WTC11 (cell line): Measurements from ENCODE around the gene THSD4. TPM values are rescaled to one million over a fixed set of nuclear protein-coding genes. Genes with fewer than 3 reads are reported as not detected.

ENCODE experiments used
- ATAC-seq: fragments of 200-7000 bp; cut with Tn5 transposase; 2 replicates; pipeline ENCODE4 v1.10.0; 2021; ENCODE audit warnings: mild to moderate bottlenecking, moderate library complexity
- CTCF ChIA-PET: fragments of 300-600 bp; sonication (Branson Sonifier 250); formaldehyde crosslinking; loops from one replicate; lab custom pipeline; 2021; ENCODE audit warnings: antibody characterized with exemption; lab: Charles Lee
- POLR2A ChIA-PET: fragments of 350-600 bp; sonication (Branson Sonifier 250); formaldehyde crosslinking; loops from one replicate; lab custom pipeline; 2021; ENCODE audit warnings: antibody characterized with exemption; lab: Charles Lee
- DNase-seq: peaks from one replicate; pipeline ENCODE4 v3.0.0; 2021; ENCODE audit warnings: low spot score
- H3K27ac Mint-ChIP-seq: 2 replicates; pipeline ENCODE4 v1.8.0; 2021; ENCODE audit warnings: mixed read lengths
- H3K27me3 Mint-ChIP-seq: 2 replicates; pipeline ENCODE4 v1.8.0; 2021; ENCODE audit warnings: low read depth, mild to moderate bottlenecking, moderate library complexity, mixed read lengths
- H3K36me3 Mint-ChIP-seq: 2 replicates; pipeline ENCODE4 v1.8.0; 2021; ENCODE audit warnings: mixed read lengths
- H3K4me1 Mint-ChIP-seq: 2 replicates; pipeline ENCODE4 v1.8.0; 2022; ENCODE audit warnings: mixed read lengths
- H3K4me3 Mint-ChIP-seq: 2 replicates; pipeline ENCODE4 v1.8.0; 2021; ENCODE audit warnings: mild to moderate bottlenecking, moderate library complexity, mixed read lengths
- H3K9me3 Mint-ChIP-seq: 2 replicates; pipeline ENCODE4 v1.8.0; 2021; ENCODE audit warnings: mixed read lengths
- CBFB ChIP-seq: sonication (generic); formaldehyde crosslinking; IDR thresholded peaks from 2 replicates; pipeline ENCODE4 v1.8.1; 2022; ENCODE audit warnings: mild to moderate bottlenecking, low read depth, missing genetic modification reagents
- ESRRA ChIP-seq: sonication (generic); formaldehyde crosslinking; IDR thresholded peaks from 2 replicates; pipeline ENCODE4 v1.8.1; 2022; ENCODE audit warnings: mild to moderate bottlenecking, missing genetic modification reagents, borderline replicate concordance
- GABPB1 ChIP-seq: sonication (generic); formaldehyde crosslinking; IDR thresholded peaks from 2 replicates; pipeline ENCODE4 v1.8.1; 2023; ENCODE audit warnings: mild to moderate bottlenecking, missing genetic modification reagents
- GTF2I ChIP-seq: fragments of 250-450 bp; sonication (Bioruptor Pico); conservative IDR thresholded peaks from 2 replicates; pipeline ENCODE4 v1.4.0; 2021; ENCODE audit warnings: mild to moderate bottlenecking
- IRF2 ChIP-seq: sonication (generic); formaldehyde crosslinking; IDR thresholded peaks from 2 replicates; pipeline ENCODE4 v1.8.0; 2022; ENCODE audit warnings: low read depth, missing genetic modification reagents, borderline replicate concordance
- MXD4 ChIP-seq: fragments of 250-450 bp; sonication (Bioruptor Pico); IDR thresholded peaks from 2 replicates; pipeline ENCODE4 v1.8.0; 2021; ENCODE audit warnings: mild to moderate bottlenecking, moderate library complexity, borderline replicate concordance
- SP1 ChIP-seq: sonication (generic); formaldehyde crosslinking; conservative IDR thresholded peaks from 2 replicates; pipeline ENCODE4 v1.8.1; 2022; ENCODE audit warnings: missing genetic modification reagents
- ZBTB21 ChIP-seq: sonication (generic); formaldehyde crosslinking; IDR thresholded peaks from 2 replicates; pipeline ENCODE4 v1.8.1; 2023; ENCODE audit warnings: mild to moderate bottlenecking, missing genetic modification reagents, borderline replicate concordance
- ZNF121 ChIP-seq: sonication (generic); formaldehyde crosslinking; IDR thresholded peaks from 2 replicates; pipeline ENCODE4 v1.8.0; 2023; ENCODE audit warnings: missing genetic modification reagents
- ZNF219 ChIP-seq: sonication (generic); formaldehyde crosslinking; IDR thresholded peaks from 2 replicates; pipeline ENCODE4 v1.8.0; 2023; ENCODE audit warnings: missing genetic modification reagents, mild to moderate bottlenecking, borderline replicate concordance
- ZNF232 ChIP-seq: sonication (generic); formaldehyde crosslinking; IDR thresholded peaks from 2 replicates; pipeline ENCODE4 v1.8.0; 2022; ENCODE audit warnings: mild to moderate bottlenecking, missing genetic modification reagents
- ZNF317 ChIP-seq: sonication (generic); formaldehyde crosslinking; IDR thresholded peaks from 2 replicates; pipeline ENCODE4 v1.8.1; 2023; ENCODE audit warnings: low read depth, mild to moderate bottlenecking, moderate library complexity, missing genetic modification reagents, borderline replicate concordance
- total RNA-seq: library from RNA; stranded (reverse); gene quantifications from 3 replicates; pipeline ENCODE4 v1.2.3, GENCODE V29; 2021
- TF ChIP-seq, protein P1 (sequence below): sonication (generic); formaldehyde crosslinking; IDR thresholded peaks from 2 replicates; pipeline ENCODE4 v1.8.0; 2023; ENCODE audit warnings: missing genetic modification reagents, mild to moderate bottlenecking, borderline replicate concordance
- TF ChIP-seq, protein P2 (sequence below): sonication (generic); formaldehyde crosslinking; IDR thresholded peaks from 2 replicates; pipeline ENCODE4 v1.8.0; 2022; ENCODE audit warnings: missing genetic modification reagents
- TF ChIP-seq, protein P3 (sequence below): sonication (generic); formaldehyde crosslinking; IDR thresholded peaks from 2 replicates; pipeline ENCODE4 v1.8.0; 2022; ENCODE audit warnings: mild to moderate bottlenecking, missing genetic modification reagents

The THSD4 gene
- total RNA-seq, 1 experiment from 2014 or later, result 7.8 TPM

DNA sequence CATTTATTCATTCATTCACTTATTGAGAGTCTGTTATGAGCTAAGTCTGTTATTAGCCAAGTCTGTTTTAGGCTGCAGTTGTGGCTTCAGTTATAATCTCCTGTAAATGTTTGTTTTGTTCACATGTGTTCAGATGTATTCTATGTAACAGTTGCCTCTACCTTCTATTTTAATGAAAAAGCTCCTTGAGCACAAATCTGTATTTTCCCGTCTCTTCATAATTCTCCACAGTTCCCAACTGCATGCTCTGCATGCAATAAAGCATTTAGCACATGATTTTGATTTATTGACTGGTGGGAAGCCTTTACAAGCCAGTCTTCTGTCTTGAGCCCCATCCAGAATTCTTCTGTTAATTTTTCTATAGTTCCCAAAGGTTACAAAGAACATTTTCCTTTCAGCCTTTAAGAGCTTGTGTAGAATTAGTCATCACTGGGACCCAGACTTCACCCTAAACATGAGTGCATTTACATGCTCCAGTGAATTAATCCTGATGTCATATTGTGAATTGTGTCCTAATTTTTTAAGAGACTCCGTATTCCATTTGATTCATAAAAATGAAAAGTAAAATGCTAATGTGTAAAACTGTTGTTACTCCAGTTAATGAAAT, 572.7 kb downstream of the THSD4 start (continued):
- TF ChIP-seq ZNF232 (CRISPR knock-in tag) (no peak), ZNF219 (CRISPR knock-in tag) (no peak), GTF2I (no peak), ZNF121 (CRISPR knock-in tag) (no peak), GABPB1 (CRISPR knock-in tag) (no peak)
- TF ChIP-seq, protein P1, sequence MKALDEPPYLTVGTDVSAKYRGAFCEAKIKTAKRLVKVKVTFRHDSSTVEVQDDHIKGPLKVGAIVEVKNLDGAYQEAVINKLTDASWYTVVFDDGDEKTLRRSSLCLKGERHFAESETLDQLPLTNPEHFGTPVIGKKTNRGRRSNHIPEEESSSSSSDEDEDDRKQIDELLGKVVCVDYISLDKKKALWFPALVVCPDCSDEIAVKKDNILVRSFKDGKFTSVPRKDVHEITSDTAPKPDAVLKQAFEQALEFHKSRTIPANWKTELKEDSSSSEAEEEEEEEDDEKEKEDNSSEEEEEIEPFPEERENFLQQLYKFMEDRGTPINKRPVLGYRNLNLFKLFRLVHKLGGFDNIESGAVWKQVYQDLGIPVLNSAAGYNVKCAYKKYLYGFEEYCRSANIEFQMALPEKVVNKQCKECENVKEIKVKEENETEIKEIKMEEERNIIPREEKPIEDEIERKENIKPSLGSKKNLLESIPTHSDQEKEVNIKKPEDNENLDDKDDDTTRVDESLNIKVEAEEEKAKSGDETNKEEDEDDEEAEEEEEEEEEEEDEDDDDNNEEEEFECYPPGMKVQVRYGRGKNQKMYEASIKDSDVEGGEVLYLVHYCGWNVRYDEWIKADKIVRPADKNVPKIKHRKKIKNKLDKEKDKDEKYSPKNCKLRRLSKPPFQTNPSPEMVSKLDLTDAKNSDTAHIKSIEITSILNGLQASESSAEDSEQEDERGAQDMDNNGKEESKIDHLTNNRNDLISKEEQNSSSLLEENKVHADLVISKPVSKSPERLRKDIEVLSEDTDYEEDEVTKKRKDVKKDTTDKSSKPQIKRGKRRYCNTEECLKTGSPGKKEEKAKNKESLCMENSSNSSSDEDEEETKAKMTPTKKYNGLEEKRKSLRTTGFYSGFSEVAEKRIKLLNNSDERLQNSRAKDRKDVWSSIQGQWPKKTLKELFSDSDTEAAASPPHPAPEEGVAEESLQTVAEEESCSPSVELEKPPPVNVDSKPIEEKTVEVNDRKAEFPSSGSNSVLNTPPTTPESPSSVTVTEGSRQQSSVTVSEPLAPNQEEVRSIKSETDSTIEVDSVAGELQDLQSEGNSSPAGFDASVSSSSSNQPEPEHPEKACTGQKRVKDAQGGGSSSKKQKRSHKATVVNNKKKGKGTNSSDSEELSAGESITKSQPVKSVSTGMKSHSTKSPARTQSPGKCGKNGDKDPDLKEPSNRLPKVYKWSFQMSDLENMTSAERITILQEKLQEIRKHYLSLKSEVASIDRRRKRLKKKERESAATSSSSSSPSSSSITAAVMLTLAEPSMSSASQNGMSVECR (CRISPR knock-in tag), result no peak

DNA sequence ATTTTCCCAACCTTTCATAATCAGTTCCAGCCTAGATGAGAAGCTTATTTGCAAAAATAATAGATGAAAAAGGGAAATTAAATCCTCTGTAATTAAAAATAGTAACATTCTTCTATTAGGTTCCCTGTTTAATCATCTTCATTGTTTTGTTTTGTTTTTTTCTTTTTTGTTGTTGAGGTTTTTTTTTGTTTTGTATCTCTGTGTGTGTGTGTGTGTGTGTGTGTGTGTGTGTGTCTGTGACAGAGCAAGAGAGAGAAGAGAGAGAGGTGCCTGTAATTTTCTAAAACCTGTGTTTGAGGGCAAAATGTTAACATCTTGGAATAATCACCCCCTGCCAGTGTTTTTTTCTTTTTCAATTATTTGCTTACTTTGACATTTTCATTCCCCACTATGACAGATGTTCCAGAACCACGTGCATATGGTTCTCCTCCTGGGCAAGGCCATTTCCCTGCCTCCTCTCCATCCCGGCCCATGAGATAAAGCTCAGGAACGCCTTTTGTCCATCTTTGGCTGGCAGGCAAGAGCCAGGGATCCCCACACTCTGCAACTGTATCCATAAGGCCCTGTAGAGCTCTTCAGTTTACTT, 573.3 kb downstream of the THSD4 start:
- H3K36me3 Mint-ChIP-seq, result peaks cover 16% of the 10 kb centered on the region
- TF ChIP-seq IRF2 (CRISPR knock-in tag), result no peak
- TF ChIP-seq, protein P2, sequence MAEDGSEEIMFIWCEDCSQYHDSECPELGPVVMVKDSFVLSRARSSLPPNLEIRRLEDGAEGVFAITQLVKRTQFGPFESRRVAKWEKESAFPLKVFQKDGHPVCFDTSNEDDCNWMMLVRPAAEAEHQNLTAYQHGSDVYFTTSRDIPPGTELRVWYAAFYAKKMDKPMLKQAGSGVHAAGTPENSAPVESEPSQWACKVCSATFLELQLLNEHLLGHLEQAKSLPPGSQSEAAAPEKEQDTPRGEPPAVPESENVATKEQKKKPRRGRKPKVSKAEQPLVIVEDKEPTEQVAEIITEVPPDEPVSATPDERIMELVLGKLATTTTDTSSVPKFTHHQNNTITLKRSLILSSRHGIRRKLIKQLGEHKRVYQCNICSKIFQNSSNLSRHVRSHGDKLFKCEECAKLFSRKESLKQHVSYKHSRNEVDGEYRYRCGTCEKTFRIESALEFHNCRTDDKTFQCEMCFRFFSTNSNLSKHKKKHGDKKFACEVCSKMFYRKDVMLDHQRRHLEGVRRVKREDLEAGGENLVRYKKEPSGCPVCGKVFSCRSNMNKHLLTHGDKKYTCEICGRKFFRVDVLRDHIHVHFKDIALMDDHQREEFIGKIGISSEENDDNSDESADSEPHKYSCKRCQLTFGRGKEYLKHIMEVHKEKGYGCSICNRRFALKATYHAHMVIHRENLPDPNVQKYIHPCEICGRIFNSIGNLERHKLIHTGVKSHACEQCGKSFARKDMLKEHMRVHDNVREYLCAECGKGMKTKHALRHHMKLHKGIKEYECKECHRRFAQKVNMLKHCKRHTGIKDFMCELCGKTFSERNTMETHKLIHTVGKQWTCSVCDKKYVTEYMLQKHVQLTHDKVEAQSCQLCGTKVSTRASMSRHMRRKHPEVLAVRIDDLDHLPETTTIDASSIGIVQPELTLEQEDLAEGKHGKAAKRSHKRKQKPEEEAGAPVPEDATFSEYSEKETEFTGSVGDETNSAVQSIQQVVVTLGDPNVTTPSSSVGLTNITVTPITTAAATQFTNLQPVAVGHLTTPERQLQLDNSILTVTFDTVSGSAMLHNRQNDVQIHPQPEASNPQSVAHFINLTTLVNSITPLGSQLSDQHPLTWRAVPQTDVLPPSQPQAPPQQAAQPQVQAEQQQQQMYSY (CRISPR knock-in tag), result no peak
- H3K4me3 Mint-ChIP-seq, result no peak overlapping the region
- H3K9me3 Mint-ChIP-seq, result peaks cover 43% of the 10 kb centered on the region
- no peak overlapping the region for H3K27ac Mint-ChIP-seq
- DNase-seq, result no peak
- peaks cover 5% of the 10 kb centered on the region; the same call in 1 of the 2 replicates for H3K27me3 Mint-ChIP-seq
- ATAC-seq, result no peak
- CTCF ChIA-PET, result no interaction called here
- POLR2A ChIA-PET, result no interaction called here
- peaks cover under 1% of the 10 kb centered on the region; the same call in 1 of the 2 replicates for H3K4me1 Mint-ChIP-seq

- Mint-ChIP-seq H3K4me3 (no peak overlapping the region), H3K27me3 (peaks cover 5% of the 10 kb centered on the region; the same call in 1 of the 2 replicates), H3K9me3 (peaks cover 65% of the 10 kb centered on the region), H3K36me3 (peaks cover 27% of the 10 kb centered on the region), H3K27ac (no peak overlapping the region), H3K4me1 (peaks cover 3% of the 10 kb centered on the region)
- ATAC-seq (no peak), DNase-seq (no peak)
- TF ChIP-seq SP1, result no peak
- ChIA-PET POLR2A (no interaction called here), CTCF (interaction anchor here (0.6 kb wide), 1 partner anchor 53 kb away, joined by 3 read pairs; no protein-coding TSS in a partner anchor)
Observed at GRCh38 chr15:71691081-71691457, 575.8 kb downstream of the THSD4 start.

DNA sequence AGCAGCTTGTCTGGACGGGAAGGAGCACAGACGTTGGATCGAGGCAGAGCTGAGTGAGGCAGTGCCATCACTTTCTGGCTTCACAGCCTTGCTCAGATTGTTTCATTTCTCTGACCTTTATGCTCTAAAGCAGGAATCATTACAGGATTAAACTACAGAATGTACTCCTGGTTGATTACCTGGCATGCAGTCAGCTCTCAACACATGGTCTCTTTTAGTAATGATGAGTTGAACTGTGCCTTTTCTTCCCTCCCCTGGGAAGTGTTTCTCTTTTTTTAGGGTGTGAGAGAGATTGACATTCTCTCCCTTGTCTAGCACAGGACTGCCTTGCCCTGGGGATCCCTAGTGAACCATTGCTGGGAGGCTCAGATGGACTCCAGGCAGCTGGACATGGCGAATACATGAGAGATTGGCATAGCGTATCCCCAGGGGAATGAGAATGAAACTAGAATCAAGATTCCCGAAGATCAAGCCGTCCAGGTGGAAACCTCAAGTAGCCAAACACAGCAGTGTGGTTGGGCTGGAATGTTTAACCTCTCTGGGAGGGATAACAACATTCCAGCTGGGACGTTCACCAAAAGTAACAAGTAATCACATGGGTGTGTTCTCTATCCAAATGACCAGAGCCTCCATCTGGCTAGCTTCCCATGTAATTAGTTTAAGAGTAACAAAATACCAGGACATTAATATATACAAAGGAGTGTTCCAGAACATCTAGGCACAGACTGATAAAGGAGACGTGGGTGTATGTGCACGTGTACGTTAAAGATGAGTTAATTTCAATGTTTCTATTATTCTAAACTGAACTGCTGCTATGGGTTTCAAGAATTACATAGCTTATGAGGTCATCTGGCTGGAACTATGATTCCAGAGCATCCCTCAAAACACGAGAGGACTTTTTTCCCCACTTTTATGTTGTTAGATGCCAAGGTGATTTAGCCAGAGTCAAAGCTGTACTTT, 576.5 kb downstream of the THSD4 start:
- Mint-ChIP-seq H3K4me3 (no peak overlapping the region), H3K27me3 (peaks cover 5% of the 10 kb centered on the region; the same call in 1 of the 2 replicates), H3K36me3 (peaks cover 31% of the 10 kb centered on the region), H3K4me1 (peaks cover 3% of the 10 kb centered on the region), H3K9me3 (peaks cover 70% of the 10 kb centered on the region), H3K27ac (no peak overlapping the region)
- TF ChIP-seq ZBTB21 (CRISPR knock-in tag), result no peak
- no peak for TF ChIP-seq CBFB (CRISPR knock-in tag)
- TF ChIP-seq, protein P3, sequence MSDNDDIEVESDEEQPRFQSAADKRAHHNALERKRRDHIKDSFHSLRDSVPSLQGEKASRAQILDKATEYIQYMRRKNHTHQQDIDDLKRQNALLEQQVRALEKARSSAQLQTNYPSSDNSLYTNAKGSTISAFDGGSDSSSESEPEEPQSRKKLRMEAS (CRISPR knock-in tag), result no peak
- TF ChIP-seq ZNF317 (CRISPR knock-in tag), result no peak
- TF ChIP-seq MXD4 (CRISPR knock-in tag), result no peak
- no peak for TF ChIP-seq ESRRA
- ATAC-seq (no peak), DNase-seq (no peak)
- ChIA-PET CTCF (interaction anchor here (0.6 kb wide), 1 partner anchor 52 kb away, joined by 3 read pairs; no protein-coding TSS in a partner anchor), POLR2A (no interaction called here)
